ENCODE data around the gene ZNF557. TPM values are rescaled to one million over a fixed set of nuclear protein-coding genes. Genes with fewer than 3 reads are reported as not detected.

Gene ZNF557
- total RNA-seq, 1 experiment from 2014 or later: 6.3 TPM

DNA sequence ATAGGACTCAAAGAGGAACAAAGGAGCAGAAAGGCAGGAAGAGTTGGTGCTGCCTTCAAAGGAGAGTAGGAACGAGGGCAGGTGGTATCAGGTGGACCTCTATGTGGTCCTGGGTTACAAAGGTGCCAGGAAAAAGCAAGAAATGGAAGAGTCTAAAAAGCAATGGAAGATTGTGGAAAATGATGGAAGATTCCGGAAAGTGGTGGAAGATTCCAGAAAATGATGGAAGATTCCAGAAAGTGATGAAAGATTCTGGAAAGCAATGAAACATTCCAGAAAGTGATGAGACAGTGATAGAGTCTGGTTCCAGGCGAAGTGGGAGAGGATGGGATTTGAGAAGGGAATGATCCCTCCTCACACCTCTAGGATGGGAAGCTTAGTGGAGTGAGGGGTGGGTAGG, 55.3 kb downstream of the ZNF557 start:
- intact Hi-C loops (cut with micrococcal nuclease; ENCODE audit: unreplicated experiment): no loop called here
- TF ChIP-seq, protein P1, sequence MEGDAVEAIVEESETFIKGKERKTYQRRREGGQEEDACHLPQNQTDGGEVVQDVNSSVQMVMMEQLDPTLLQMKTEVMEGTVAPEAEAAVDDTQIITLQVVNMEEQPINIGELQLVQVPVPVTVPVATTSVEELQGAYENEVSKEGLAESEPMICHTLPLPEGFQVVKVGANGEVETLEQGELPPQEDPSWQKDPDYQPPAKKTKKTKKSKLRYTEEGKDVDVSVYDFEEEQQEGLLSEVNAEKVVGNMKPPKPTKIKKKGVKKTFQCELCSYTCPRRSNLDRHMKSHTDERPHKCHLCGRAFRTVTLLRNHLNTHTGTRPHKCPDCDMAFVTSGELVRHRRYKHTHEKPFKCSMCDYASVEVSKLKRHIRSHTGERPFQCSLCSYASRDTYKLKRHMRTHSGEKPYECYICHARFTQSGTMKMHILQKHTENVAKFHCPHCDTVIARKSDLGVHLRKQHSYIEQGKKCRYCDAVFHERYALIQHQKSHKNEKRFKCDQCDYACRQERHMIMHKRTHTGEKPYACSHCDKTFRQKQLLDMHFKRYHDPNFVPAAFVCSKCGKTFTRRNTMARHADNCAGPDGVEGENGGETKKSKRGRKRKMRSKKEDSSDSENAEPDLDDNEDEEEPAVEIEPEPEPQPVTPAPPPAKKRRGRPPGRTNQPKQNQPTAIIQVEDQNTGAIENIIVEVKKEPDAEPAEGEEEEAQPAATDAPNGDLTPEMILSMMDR (IDR thresholded peaks at IDR 0.05; ENCODE audit: unreplicated experiment): no peak
- CTCF ChIA-PET: no interaction called here
- H3K4me3 Mint-ChIP-seq (ENCODE audit: low read depth, unreplicated experiment): no peak overlapping the region
- H3K27ac Mint-ChIP-seq (ENCODE audit: unreplicated experiment): no peak overlapping the region
- H3K36me3 Mint-ChIP-seq (ENCODE audit: insufficient read depth, unreplicated experiment): peaks cover 4% of the 10 kb centered on the region
- no peaks in the 10 kb centered on the region for H3K4me1 Mint-ChIP-seq (ENCODE audit: low read depth, unreplicated experiment)
- no TSS peak for BruUV-seq (replicated peaks)
- DNase-seq: no peak
- no peaks in the 10 kb centered on the region for H3K27me3 Mint-ChIP-seq (ENCODE audit: unreplicated experiment)
- H3K9me3 Mint-ChIP-seq (ENCODE audit: low read depth, unreplicated experiment): peaks cover 5% of the 10 kb centered on the region

DNA sequence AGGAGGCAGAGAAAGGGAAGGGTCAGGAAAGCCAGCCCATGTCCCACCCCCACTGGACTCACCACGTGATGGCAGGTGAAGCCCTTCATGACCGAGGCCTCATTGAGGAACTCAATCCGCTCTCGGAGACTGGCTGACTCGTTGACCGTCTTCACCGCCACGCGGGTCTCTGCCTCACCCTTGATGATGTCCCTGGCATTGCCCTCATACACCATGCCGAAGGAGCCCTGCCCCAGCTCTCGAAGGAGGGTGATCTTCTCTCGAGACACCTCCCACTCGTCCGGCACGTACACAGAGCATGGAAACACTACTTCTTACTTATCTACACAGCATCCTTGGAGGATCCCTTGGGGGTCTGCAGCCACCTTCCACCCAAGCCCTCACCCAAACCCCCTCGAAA, 55.7 kb downstream of the ZNF557 start:
- Mint-ChIP-seq H3K27ac (ENCODE audit: unreplicated experiment) (no peak overlapping the region), H3K4me3 (ENCODE audit: low read depth, unreplicated experiment) (no peak overlapping the region), H3K36me3 (ENCODE audit: insufficient read depth, unreplicated experiment) (peaks cover 4% of the 10 kb centered on the region), H3K4me1 (ENCODE audit: low read depth, unreplicated experiment) (no peaks in the 10 kb centered on the region), H3K27me3 (ENCODE audit: unreplicated experiment) (no peaks in the 10 kb centered on the region), H3K9me3 (ENCODE audit: low read depth, unreplicated experiment) (peaks cover 5% of the 10 kb centered on the region)
- BruUV-seq (replicated peaks): no TSS peak
- CTCF ChIA-PET: no interaction called here
- TF ChIP-seq, protein P1 (IDR thresholded peaks at IDR 0.05; ENCODE audit: unreplicated experiment): no peak
- no peak for DNase-seq
- intact Hi-C loops (cut with micrococcal nuclease; ENCODE audit: unreplicated experiment): no loop called here

DNA sequence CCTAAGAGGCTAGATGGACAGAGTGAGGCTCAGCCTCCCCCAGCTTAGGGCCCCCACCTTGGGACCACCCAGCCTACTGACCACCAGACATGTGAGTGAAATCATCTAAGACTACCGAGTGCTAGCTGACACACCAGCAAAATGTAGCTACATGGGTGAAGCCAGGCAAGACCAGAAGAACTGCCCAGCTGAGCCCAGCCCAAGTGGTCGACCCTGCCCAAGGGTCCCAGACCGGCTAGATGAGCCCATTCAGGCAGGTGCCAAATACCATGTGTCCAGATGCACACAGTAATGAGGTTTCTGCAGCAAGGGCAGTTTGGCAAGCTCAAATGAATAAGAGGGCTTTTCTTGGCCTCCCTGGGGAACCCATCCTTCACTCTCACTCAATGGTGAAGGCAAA, 56.6 kb downstream of the ZNF557 start:
- H3K27ac Mint-ChIP-seq (ENCODE audit: unreplicated experiment): no peak overlapping the region
- no TSS peak for BruUV-seq (replicated peaks)
- H3K27me3 Mint-ChIP-seq (ENCODE audit: unreplicated experiment): no peaks in the 10 kb centered on the region
- H3K4me3 Mint-ChIP-seq (ENCODE audit: low read depth, unreplicated experiment): no peak overlapping the region
- intact Hi-C loops (cut with micrococcal nuclease; ENCODE audit: unreplicated experiment): no loop called here
- no peaks in the 10 kb centered on the region for H3K4me1 Mint-ChIP-seq (ENCODE audit: low read depth, unreplicated experiment)
- no peak for DNase-seq
- CTCF ChIA-PET: no interaction called here
- H3K36me3 Mint-ChIP-seq (ENCODE audit: insufficient read depth, unreplicated experiment): peaks cover 4% of the 10 kb centered on the region
- TF ChIP-seq, protein P1 (IDR thresholded peaks at IDR 0.05; ENCODE audit: unreplicated experiment): no peak
- H3K9me3 Mint-ChIP-seq (ENCODE audit: low read depth, unreplicated experiment): peaks cover 8% of the 10 kb centered on the region

DNA sequence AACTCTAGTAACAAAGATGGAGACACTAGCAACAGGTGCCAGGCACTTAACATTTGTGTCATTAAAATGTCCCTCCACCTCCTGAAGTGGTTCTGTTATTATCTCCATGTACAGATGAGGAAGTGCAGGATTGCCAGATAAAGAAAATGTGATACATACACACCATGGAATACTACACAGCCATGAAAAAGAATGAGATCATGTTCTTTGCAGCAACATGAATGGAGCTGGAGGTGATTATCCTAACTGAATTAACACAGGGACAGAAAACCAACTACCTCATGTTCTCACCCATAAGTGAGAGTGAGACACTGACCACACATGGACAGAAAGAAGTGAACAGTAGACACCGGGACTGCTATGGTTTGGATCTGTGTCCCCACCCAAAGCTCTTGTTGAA, 60.5 kb downstream of the ZNF557 start:
- H3K36me3 Mint-ChIP-seq (ENCODE audit: insufficient read depth, unreplicated experiment): no peaks in the 10 kb centered on the region
- H3K9me3 Mint-ChIP-seq (ENCODE audit: low read depth, unreplicated experiment): peaks cover 5% of the 10 kb centered on the region
- no peaks in the 10 kb centered on the region for H3K4me1 Mint-ChIP-seq (ENCODE audit: low read depth, unreplicated experiment)
- TF ChIP-seq, protein P1 (IDR thresholded peaks at IDR 0.05; ENCODE audit: unreplicated experiment): no peak
- intact Hi-C loops (cut with micrococcal nuclease; ENCODE audit: unreplicated experiment): no loop called here
- no peaks in the 10 kb centered on the region for H3K27me3 Mint-ChIP-seq (ENCODE audit: unreplicated experiment)
- CTCF ChIA-PET: interaction anchor here (0.6 kb wide), 1 partner anchor 1470 kb away, joined by 3 read pairs; no protein-coding TSS in a partner anchor
- H3K4me3 Mint-ChIP-seq (ENCODE audit: low read depth, unreplicated experiment): no peak overlapping the region
- BruUV-seq (replicated peaks): no TSS peak
- no peak for DNase-seq
- H3K27ac Mint-ChIP-seq (ENCODE audit: unreplicated experiment): no peak overlapping the region

All from Calu3 (cell line).